Panc1 (cell line): ENCODE data around the gene CGNL1. TPM values are rescaled to one million over a fixed set of nuclear protein-coding genes. Genes with fewer than 3 reads are reported as not detected.

Experiments used
- ATAC-seq: fragments of 200-7000 bp; cut with Tn5 transposase; 2 replicates; pipeline ENCODE4 v1.9.1; 2020; ENCODE audit warnings: mild to moderate bottlenecking, moderate library complexity
- BruUV-seq: library from RNA; stranded (reverse); fragments of 400-500 nt; replicated peaks from 2 replicates; lab custom pipeline; 2021; lab: Mats Ljungman, UMichigan
- CTCF ChIA-PET: fragments of 300-600 bp; sonication (Branson Sonifier 250); formaldehyde crosslinking; loops from one replicate; lab custom pipeline; 2022; ENCODE audit warnings: antibody characterized with exemption; lab: Charles Lee
- POLR2A ChIA-PET: fragments of 300-600 bp; sonication (Branson Sonifier 250); formaldehyde crosslinking; loops from one replicate; lab custom pipeline; 2022; ENCODE audit warnings: antibody characterized with exemption; lab: Charles Lee
- DNase-seq: peaks from one replicate; pipeline ENCODE4 v3.0.0-alpha.2; 2010; ENCODE audit warnings: low read depth, low spot score
- H3K27ac ChIP-seq: 2 replicates; pipeline ENCODE4 v1.5.1; 2011; ENCODE audit warnings: mild to moderate bottlenecking, low read length, inconsistent platforms
- H3K27me3 ChIP-seq: fragments of 200-500 bp; sonication (Bioruptor generic); 2 replicates; pipeline ENCODE4 v1.6.0; 2014; ENCODE audit warnings: low read length, inconsistent platforms; ENCODE audit not compliant: control insufficient read depth, insufficient read depth
- H3K36me3 ChIP-seq: fragments of 200-500 bp; sonication (Bioruptor generic); 2 replicates; pipeline ENCODE4 v1.5.1; 2014; ENCODE audit warnings: inconsistent platforms, mild to moderate bottlenecking, low read length, moderate library complexity; ENCODE audit not compliant: control insufficient read depth, insufficient read depth
- H3K4me1 ChIP-seq: 2 replicates; pipeline ENCODE4 v1.5.1; 2011; ENCODE audit warnings: inconsistent platforms, mild to moderate bottlenecking, low read length, moderate library complexity; ENCODE audit not compliant: control insufficient read depth, insufficient read depth
- H3K4me3 ChIP-seq, 2 experiments: 2 replicates each; pipeline ENCODE4 v1.5.1; 2011 to 2012; ENCODE audit warnings: low read depth in 2 of 2, low read length in 2 of 2, mild to moderate bottlenecking in 2 of 2, inconsistent platforms in 1 of 2, moderate library complexity in 1 of 2
- H3K9me3 ChIP-seq: fragments of 200-500 bp; sonication (Bioruptor generic); 2 replicates; pipeline ENCODE4 v1.5.1; 2014; ENCODE audit warnings: low read depth, mild to moderate bottlenecking, inconsistent platforms, low read length, moderate library complexity; ENCODE audit not compliant: control insufficient read depth, insufficient read depth
- POLR2AphosphoS5 ChIP-seq: IDR thresholded peaks from 2 replicates; pipeline ENCODE4 v1.6.1; 2012; ENCODE audit warnings: mild to moderate bottlenecking, low read depth, low read length, moderate library complexity
- SIN3A ChIP-seq: IDR thresholded peaks from 2 replicates; pipeline ENCODE4 v1.6.1; 2012; ENCODE audit warnings: low read depth, mild to moderate bottlenecking, low read length, moderate library complexity, borderline replicate concordance; ENCODE audit not compliant: insufficient read depth
- TCF7L2 ChIP-seq: IDR thresholded peaks from 2 replicates; pipeline ENCODE4 v1.6.1; 2011; ENCODE audit warnings: mild to moderate bottlenecking, low read depth, low read length, inconsistent platforms
- in situ Hi-C: cut with HindIII; loops from 2 replicates; pipeline ENCODE4 v1.10.0; 2016; ENCODE audit warnings: low sequenced_read_pairs, low pct_unique_long_range_greater_than_20kb
- intact Hi-C: fragments of 100-400 bp; cut with micrococcal nuclease; formaldehyde crosslinking; loops from one replicate; pipeline ENCODE4 v1.10.0; 2022; ENCODE audit not compliant: unreplicated experiment
- total RNA-seq: library from RNA; stranded (reverse); gene quantifications from one replicate; pipeline ENCODE4 v1.2.1, GENCODE V29; 2021; ENCODE audit not compliant: unreplicated experiment
- TF ChIP-seq, protein P1 (sequence below), 2 experiments: IDR thresholded peaks; 2 replicates each; pipeline ENCODE4 v1.6.1; 2011 to 2012; ENCODE audit warnings: low read depth in 2 of 2, control low read depth in 1 of 2, low read length in 1 of 2, mild to moderate bottlenecking in 1 of 2, moderate library complexity in 1 of 2; ENCODE audit not compliant: insufficient read depth in 1 of 2
- TF ChIP-seq, protein P2 (sequence below): fragments of 450-650 bp; IDR thresholded peaks from 2 replicates; pipeline ENCODE4 v1.5.1; 2017; ENCODE audit warnings: mild to moderate bottlenecking

The CGNL1 gene
- total RNA-seq, 1 experiment from 2014 or later: 3.5 TPM

DNA sequence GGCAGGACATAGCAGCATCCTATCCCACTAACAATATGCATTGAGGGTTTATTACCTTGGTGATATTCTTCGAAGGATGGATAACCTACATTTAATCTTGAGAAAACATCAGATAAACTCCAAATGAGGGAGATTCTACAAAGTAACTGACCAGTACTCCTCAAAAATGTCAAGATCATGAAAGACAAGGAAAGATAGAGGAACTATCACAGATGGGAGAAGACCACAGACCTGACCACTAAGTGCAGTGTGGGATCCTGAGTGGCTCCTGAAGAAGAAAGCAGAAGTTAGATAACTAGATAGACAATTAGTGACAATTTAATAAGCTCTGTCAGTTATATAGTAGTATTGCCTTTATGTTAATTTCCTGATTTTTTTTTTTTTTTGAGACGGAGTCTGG lies 17.7 kb upstream of the CGNL1 start:
- DNase-seq: no peak
- in situ Hi-C loops (no loop called here), intact Hi-C loops (no loop called here)
- ChIA-PET POLR2A (no interaction called here), CTCF (no interaction called here)
- no TSS peak for BruUV-seq
- Histone ChIP-seq H3K4me3 (no peak overlapping the region), H3K27ac (no peak overlapping the region), H3K27me3 (no peaks in the 10 kb centered on the region), H3K4me1 (no peaks in the 10 kb centered on the region), H3K36me3 (no peaks in the 10 kb centered on the region), H3K9me3 (no peaks in the 10 kb centered on the region)
- TF ChIP-seq TCF7L2: no peak
- no peak for TF ChIP-seq SIN3A
- TF ChIP-seq, protein P1, sequence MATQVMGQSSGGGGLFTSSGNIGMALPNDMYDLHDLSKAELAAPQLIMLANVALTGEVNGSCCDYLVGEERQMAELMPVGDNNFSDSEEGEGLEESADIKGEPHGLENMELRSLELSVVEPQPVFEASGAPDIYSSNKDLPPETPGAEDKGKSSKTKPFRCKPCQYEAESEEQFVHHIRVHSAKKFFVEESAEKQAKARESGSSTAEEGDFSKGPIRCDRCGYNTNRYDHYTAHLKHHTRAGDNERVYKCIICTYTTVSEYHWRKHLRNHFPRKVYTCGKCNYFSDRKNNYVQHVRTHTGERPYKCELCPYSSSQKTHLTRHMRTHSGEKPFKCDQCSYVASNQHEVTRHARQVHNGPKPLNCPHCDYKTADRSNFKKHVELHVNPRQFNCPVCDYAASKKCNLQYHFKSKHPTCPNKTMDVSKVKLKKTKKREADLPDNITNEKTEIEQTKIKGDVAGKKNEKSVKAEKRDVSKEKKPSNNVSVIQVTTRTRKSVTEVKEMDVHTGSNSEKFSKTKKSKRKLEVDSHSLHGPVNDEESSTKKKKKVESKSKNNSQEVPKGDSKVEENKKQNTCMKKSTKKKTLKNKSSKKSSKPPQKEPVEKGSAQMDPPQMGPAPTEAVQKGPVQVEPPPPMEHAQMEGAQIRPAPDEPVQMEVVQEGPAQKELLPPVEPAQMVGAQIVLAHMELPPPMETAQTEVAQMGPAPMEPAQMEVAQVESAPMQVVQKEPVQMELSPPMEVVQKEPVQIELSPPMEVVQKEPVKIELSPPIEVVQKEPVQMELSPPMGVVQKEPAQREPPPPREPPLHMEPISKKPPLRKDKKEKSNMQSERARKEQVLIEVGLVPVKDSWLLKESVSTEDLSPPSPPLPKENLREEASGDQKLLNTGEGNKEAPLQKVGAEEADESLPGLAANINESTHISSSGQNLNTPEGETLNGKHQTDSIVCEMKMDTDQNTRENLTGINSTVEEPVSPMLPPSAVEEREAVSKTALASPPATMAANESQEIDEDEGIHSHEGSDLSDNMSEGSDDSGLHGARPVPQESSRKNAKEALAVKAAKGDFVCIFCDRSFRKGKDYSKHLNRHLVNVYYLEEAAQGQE (IDR thresholded peaks at IDR 0.05; ENCODE audit: insufficient read depth in 1 of 2, low read depth in 2 of 2, low read length in 1 of 2): no peak
- TF ChIP-seq, protein P2, sequence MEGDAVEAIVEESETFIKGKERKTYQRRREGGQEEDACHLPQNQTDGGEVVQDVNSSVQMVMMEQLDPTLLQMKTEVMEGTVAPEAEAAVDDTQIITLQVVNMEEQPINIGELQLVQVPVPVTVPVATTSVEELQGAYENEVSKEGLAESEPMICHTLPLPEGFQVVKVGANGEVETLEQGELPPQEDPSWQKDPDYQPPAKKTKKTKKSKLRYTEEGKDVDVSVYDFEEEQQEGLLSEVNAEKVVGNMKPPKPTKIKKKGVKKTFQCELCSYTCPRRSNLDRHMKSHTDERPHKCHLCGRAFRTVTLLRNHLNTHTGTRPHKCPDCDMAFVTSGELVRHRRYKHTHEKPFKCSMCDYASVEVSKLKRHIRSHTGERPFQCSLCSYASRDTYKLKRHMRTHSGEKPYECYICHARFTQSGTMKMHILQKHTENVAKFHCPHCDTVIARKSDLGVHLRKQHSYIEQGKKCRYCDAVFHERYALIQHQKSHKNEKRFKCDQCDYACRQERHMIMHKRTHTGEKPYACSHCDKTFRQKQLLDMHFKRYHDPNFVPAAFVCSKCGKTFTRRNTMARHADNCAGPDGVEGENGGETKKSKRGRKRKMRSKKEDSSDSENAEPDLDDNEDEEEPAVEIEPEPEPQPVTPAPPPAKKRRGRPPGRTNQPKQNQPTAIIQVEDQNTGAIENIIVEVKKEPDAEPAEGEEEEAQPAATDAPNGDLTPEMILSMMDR: no peak
- TF ChIP-seq POLR2AphosphoS5: no peak
- ATAC-seq: no peak

GRCh38 chr15:57363661-57364060 lies 12.6 kb upstream of the CGNL1 start:
- TF ChIP-seq, protein P1 (IDR thresholded peaks at IDR 0.05; ENCODE audit: insufficient read depth in 1 of 2, low read depth in 2 of 2, low read length in 1 of 2): no peak
- TF ChIP-seq, protein P2: no peak
- TF ChIP-seq POLR2AphosphoS5 (no peak), SIN3A (no peak)
- BruUV-seq: no TSS peak

More at GRCh38 chr15:57363661-57364060, 12.6 kb upstream of the CGNL1 start:
- H3K27me3 ChIP-seq: no peaks in the 10 kb centered on the region
- no peak for DNase-seq
- no peaks in the 10 kb centered on the region for H3K36me3 ChIP-seq
- ChIA-PET POLR2A (no interaction called here), CTCF (no interaction called here)
- no peaks in the 10 kb centered on the region for H3K4me1 ChIP-seq
- ATAC-seq: no peak
- no peak overlapping the region for H3K4me3 ChIP-seq
- no peak overlapping the region for H3K27ac ChIP-seq
- intact Hi-C loops: no loop called here
- no peaks in the 10 kb centered on the region for H3K9me3 ChIP-seq
- in situ Hi-C loops: no loop called here
